ENCODE measurements around the gene GPR63. TPM values are rescaled to one million over a fixed set of nuclear protein-coding genes. Genes with fewer than 3 reads are reported as not detected.

GPR63 gene
- total RNA-seq, 2 donors from 2014 or later: 1.3 to 2.3 TPM

- Histone ChIP-seq H3K9me3 (no peaks in the 10 kb centered on the region), H3K27me3 (no peaks in the 10 kb centered on the region), H3K4me3 (no peak overlapping the region), H3K27ac (no peak overlapping the region), H3K36me3 (replicated peaks in 1 of 2; ENCODE audit: insufficient read depth in 1 of 2, low read depth in 2 of 2) (no peaks in the 10 kb centered on the region), H3K4me1 (no peaks in the 10 kb centered on the region)
- TF ChIP-seq, protein P1, sequence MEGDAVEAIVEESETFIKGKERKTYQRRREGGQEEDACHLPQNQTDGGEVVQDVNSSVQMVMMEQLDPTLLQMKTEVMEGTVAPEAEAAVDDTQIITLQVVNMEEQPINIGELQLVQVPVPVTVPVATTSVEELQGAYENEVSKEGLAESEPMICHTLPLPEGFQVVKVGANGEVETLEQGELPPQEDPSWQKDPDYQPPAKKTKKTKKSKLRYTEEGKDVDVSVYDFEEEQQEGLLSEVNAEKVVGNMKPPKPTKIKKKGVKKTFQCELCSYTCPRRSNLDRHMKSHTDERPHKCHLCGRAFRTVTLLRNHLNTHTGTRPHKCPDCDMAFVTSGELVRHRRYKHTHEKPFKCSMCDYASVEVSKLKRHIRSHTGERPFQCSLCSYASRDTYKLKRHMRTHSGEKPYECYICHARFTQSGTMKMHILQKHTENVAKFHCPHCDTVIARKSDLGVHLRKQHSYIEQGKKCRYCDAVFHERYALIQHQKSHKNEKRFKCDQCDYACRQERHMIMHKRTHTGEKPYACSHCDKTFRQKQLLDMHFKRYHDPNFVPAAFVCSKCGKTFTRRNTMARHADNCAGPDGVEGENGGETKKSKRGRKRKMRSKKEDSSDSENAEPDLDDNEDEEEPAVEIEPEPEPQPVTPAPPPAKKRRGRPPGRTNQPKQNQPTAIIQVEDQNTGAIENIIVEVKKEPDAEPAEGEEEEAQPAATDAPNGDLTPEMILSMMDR (IDR thresholded peaks at IDR 0.05): no peak
- no peak for TF ChIP-seq POLR2A (IDR thresholded peaks at IDR 0.05)
- DNase-seq (no peak), ATAC-seq (no peak)
- WGBS, 2 donors: 93 to 94% methylated on average over 1 of the region's 1 CpG
- intact Hi-C loops (cut with DNase I): no loop called here
Observed at GRCh38 chr6:96826865-96827264, 10.4 kb downstream of the GPR63 start.

- Histone ChIP-seq H3K36me3 (replicated peaks in 1 of 2; ENCODE audit: insufficient read depth in 1 of 2, low read depth in 2 of 2) (no peaks in the 10 kb centered on the region), H3K27ac (no peak overlapping the region), H3K4me1 (no peaks in the 10 kb centered on the region), H3K9me3 (no peaks in the 10 kb centered on the region), H3K4me3 (no peak overlapping the region), H3K27me3 (no peaks in the 10 kb centered on the region)
- ATAC-seq (no peak), DNase-seq (no peak)
- intact Hi-C loops (cut with DNase I): no loop called here
- TF ChIP-seq, protein P1 (IDR thresholded peaks at IDR 0.05): no peak
- TF ChIP-seq POLR2A (IDR thresholded peaks at IDR 0.05): no peak
- 71 to 85% methylated on average over 2 of the region's 2 CpGs for WGBS, 2 donors
Observed at GRCh38 chr6:96823743-96824142, 13.5 kb downstream of the GPR63 start.

GRCh38 chr6:96821034-96821433 is 16.2 kb downstream of the GPR63 start:
- WGBS, 2 donors: 88 to 94% methylated on average over 4 of the region's 4 CpGs
- intact Hi-C loops (cut with DNase I): no loop called here

DNA sequence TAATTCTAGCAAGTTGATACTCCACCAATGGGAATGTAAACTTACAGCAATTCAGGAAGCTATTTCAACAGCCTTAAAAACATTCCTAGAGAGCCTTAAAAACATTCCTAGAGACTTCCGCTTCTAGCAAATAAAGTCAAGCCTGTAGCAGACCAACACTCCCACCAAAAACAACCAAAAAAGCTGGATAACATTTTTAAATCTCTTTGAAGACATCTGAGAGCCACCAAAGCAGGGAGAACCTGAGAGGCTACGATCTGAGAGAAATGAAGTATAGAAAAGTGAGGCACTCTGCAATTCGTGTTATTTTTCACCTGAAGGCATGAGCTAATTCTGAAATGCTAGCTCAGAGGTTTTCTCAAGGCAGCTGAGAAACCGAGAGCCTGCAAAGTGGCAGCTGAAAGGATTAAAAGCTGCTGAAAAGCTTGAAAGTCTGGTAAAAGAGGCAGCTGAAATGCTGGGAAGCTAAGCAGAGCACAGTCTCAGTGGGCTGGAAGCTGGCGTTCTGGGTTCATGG is 20.9 kb downstream of the GPR63 start:
- H3K4me3 ChIP-seq: no peak overlapping the region

More at GRCh38 chr6:96821034-96821433, 16.2 kb downstream of the GPR63 start:
- Histone ChIP-seq H3K4me1 (no peaks in the 10 kb centered on the region), H3K27me3 (no peaks in the 10 kb centered on the region), H3K27ac (no peak overlapping the region), H3K4me3 (no peak overlapping the region), H3K36me3 (replicated peaks in 1 of 2; ENCODE audit: insufficient read depth in 1 of 2, low read depth in 2 of 2) (no peaks in the 10 kb centered on the region), H3K9me3 (no peaks in the 10 kb centered on the region)
- ATAC-seq (no peak), DNase-seq (no peak)
- TF ChIP-seq POLR2A (IDR thresholded peaks at IDR 0.05): no peak
- TF ChIP-seq, protein P1 (IDR thresholded peaks at IDR 0.05): no peak

GRCh38 chr6:96814625-96815024 is 22.7 kb downstream of the GPR63 start:
- no peak overlapping the region for H3K27ac ChIP-seq
- 83 to 95% methylated on average over 1 of the region's 1 CpG for WGBS, 2 donors

More for the DNA sequence above, 20.9 kb downstream of the GPR63 start:
- H3K27ac ChIP-seq: no peak overlapping the region
- no peak for TF ChIP-seq POLR2A (IDR thresholded peaks at IDR 0.05)
- TF ChIP-seq, protein P1 (IDR thresholded peaks at IDR 0.05): no peak
- H3K36me3 ChIP-seq (replicated peaks in 1 of 2; ENCODE audit: insufficient read depth in 1 of 2, low read depth in 2 of 2): no peaks in the 10 kb centered on the region
- ATAC-seq (no peak), DNase-seq (no peak)
- no peaks in the 10 kb centered on the region for H3K27me3 ChIP-seq
- WGBS, 2 donors: 69 to 70% methylated on average over 5 of the region's 5 CpGs
- intact Hi-C loops (cut with DNase I): no loop called here
- no peaks in the 10 kb centered on the region for H3K9me3 ChIP-seq
- H3K4me1 ChIP-seq: no peaks in the 10 kb centered on the region

More at GRCh38 chr6:96814625-96815024, 22.7 kb downstream of the GPR63 start:
- Histone ChIP-seq H3K9me3 (no peaks in the 10 kb centered on the region), H3K27me3 (no peaks in the 10 kb centered on the region), H3K4me3 (no peak overlapping the region), H3K36me3 (replicated peaks in 1 of 2; ENCODE audit: insufficient read depth in 1 of 2, low read depth in 2 of 2) (no peaks in the 10 kb centered on the region), H3K4me1 (no peaks in the 10 kb centered on the region)
- ATAC-seq (no peak), DNase-seq (no peak)
- intact Hi-C loops (cut with DNase I): no loop called here
- TF ChIP-seq, protein P1 (IDR thresholded peaks at IDR 0.05): no peak
- no peak for TF ChIP-seq POLR2A (IDR thresholded peaks at IDR 0.05)

All from body of pancreas (tissue), 4 donors.